Measurements from ENCODE around the gene LINC00305.

DNA sequence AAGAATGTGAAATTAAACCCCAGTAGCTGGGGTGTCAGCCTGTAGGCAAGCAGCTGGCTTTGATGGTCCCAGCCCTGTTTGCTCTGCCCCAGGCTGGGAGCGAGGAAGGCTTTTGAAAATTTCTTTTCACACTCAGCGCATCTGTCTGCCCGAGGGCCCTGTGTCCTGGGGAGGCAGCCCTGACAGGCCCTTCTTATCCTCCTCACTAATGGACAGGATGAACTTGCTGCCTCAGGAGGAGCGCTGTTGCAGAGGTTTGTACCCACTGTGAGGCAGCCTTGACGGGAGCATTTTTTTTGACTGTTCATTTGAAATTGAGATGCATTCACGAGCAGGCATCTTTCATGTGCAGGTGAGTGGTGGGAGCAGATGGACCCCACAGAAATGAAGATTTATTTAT is 116.6 kb downstream of the LINC00305 start:
- TF ChIP-seq, protein P1, sequence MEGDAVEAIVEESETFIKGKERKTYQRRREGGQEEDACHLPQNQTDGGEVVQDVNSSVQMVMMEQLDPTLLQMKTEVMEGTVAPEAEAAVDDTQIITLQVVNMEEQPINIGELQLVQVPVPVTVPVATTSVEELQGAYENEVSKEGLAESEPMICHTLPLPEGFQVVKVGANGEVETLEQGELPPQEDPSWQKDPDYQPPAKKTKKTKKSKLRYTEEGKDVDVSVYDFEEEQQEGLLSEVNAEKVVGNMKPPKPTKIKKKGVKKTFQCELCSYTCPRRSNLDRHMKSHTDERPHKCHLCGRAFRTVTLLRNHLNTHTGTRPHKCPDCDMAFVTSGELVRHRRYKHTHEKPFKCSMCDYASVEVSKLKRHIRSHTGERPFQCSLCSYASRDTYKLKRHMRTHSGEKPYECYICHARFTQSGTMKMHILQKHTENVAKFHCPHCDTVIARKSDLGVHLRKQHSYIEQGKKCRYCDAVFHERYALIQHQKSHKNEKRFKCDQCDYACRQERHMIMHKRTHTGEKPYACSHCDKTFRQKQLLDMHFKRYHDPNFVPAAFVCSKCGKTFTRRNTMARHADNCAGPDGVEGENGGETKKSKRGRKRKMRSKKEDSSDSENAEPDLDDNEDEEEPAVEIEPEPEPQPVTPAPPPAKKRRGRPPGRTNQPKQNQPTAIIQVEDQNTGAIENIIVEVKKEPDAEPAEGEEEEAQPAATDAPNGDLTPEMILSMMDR (optimal IDR thresholded peaks at IDR 0.05 in 1 of 3, IDR thresholded peaks at IDR 0.05 in 1 of 3, conservative IDR thresholded peaks at IDR 0.05 in 1 of 3; ENCODE audit: extremely low read depth in 1 of 3, insufficient read depth in 2 of 3, low read length in 3 of 3): no peak
- no peak for TF ChIP-seq EZH2 (IDR thresholded peaks at IDR 0.05; ENCODE audit: low read length)
